ENCODE measurements around the gene CNTNAP2. TPM values are rescaled to one million over a fixed set of nuclear protein-coding genes. Genes with fewer than 3 reads are reported as not detected.

Gene CNTNAP2
- total and polyA plus RNA-seq, 8 donors, result 0.09 to 1.1 (median 0.38) TPM

GRCh38 chr7:147240468-147240867, 1123.9 kb downstream of the CNTNAP2 start:
- DNase-seq, result no peak
- Histone ChIP-seq H3K36me3 (no peaks in the 10 kb centered on the region), H3K4me3 (no peak overlapping the region), H3K9me3 (no peaks in the 10 kb centered on the region), H3K27me3 (no peaks in the 10 kb centered on the region), H3K4me1 (no peaks in the 10 kb centered on the region), H3K27ac (no peak overlapping the region)
- no peak for ATAC-seq
- intact Hi-C loops (cut with DNase I), result no loop called here
- FAIRE-seq, result no peak
- TF ChIP-seq CTCF (IDR thresholded peaks at IDR 0.05), result no peak
- 41 to 49% methylated on average over 5 of the region's 5 CpGs for WGBS, 2 donors

GRCh38 chr7:147245274-147245673, 1128.7 kb downstream of the CNTNAP2 start:
- peak; percentile 29 to 61 (median 44) for TF ChIP-seq CTCF (IDR thresholded peaks at IDR 0.05)
- 23 to 25% methylated on average over 8 of the region's 8 CpGs for WGBS, 2 donors
- Histone ChIP-seq H3K36me3 (no peaks in the 10 kb centered on the region), H3K4me1 (no peaks in the 10 kb centered on the region), H3K27ac (no peak overlapping the region), H3K27me3 (no peaks in the 10 kb centered on the region), H3K9me3 (no peaks in the 10 kb centered on the region), H3K4me3 (no peak overlapping the region)
- ATAC-seq (peak in 3 of 4 donors; percentile 71 to 77 (median 73)), FAIRE-seq (no peak), DNase-seq (peak in 5 of 6 donors; percentile 9 to 54 (median 23))
- intact Hi-C loops (cut with DNase I), result no loop called here

- WGBS, 2 donors, result 75 to 80% methylated on average over 2 of the region's 2 CpGs
- no peaks in the 10 kb centered on the region for H3K9me3 ChIP-seq
- DNase-seq, result no peak
Observed at GRCh38 chr7:147249956-147250355, 1133.4 kb downstream of the CNTNAP2 start.

GRCh38 chr7:147251751-147252325, 1135.2 kb downstream of the CNTNAP2 start:
- no peak for TF ChIP-seq CTCF (IDR thresholded peaks at IDR 0.05)
- H3K36me3 ChIP-seq, result no peaks in the 10 kb centered on the region
- no peak for FAIRE-seq

More at GRCh38 chr7:147249956-147250355, 1133.4 kb downstream of the CNTNAP2 start:
- no peaks in the 10 kb centered on the region for H3K36me3 ChIP-seq
- H3K4me3 ChIP-seq, result no peak overlapping the region
- intact Hi-C loops (cut with DNase I), result no loop called here
- ATAC-seq (no peak), FAIRE-seq (no peak)
- TF ChIP-seq CTCF (IDR thresholded peaks at IDR 0.05), result no peak
- no peak overlapping the region for H3K27ac ChIP-seq
- no peaks in the 10 kb centered on the region for H3K4me1 ChIP-seq
- H3K27me3 ChIP-seq, result no peaks in the 10 kb centered on the region

GRCh38 chr7:147261693-147262092, 1145.1 kb downstream of the CNTNAP2 start:
- Histone ChIP-seq H3K36me3 (no peaks in the 10 kb centered on the region), H3K4me3 (no peak overlapping the region), H3K4me1 (no peaks in the 10 kb centered on the region), H3K27me3 (no peaks in the 10 kb centered on the region), H3K9me3 (no peaks in the 10 kb centered on the region), H3K27ac (no peak overlapping the region)
- TF ChIP-seq CTCF (IDR thresholded peaks at IDR 0.05), result no peak
- 90 to 100% methylated on average over 1 of the region's 1 CpG for WGBS, 2 donors
- intact Hi-C loops (cut with DNase I), result no loop called here
- FAIRE-seq (no peak), DNase-seq (no peak), ATAC-seq (no peak)

More at GRCh38 chr7:147251751-147252325, 1135.2 kb downstream of the CNTNAP2 start:
- 50 to 51% methylated on average over 1 of the region's 1 CpG for WGBS, 2 donors
- H3K4me3 ChIP-seq, result no peak overlapping the region
- H3K9me3 ChIP-seq, result no peaks in the 10 kb centered on the region
- H3K27me3 ChIP-seq, result no peaks in the 10 kb centered on the region
- ATAC-seq (no peak), DNase-seq (no peak)
- intact Hi-C loops (cut with DNase I), result no loop called here
- H3K27ac ChIP-seq, result no peak overlapping the region
- H3K4me1 ChIP-seq, result no peaks in the 10 kb centered on the region
